Neutrophil (primary cell): ENCODE data around the gene ZNF460.
A peak's percentile ranks its signal among the peaks of the same experiment; 100 is the strongest.

Source experiments
- H3K27ac ChIP-seq: fragments of 200-600 bp; sonication (generic); 2 replicates; pipeline ENCODE4 v1.5.1; 2016; ENCODE audit warnings: mild to moderate bottlenecking, moderate library complexity
- H3K27me3 ChIP-seq: fragments of 200-600 bp; sonication (generic); 2 replicates; pipeline ENCODE4 v1.6.0; 2016; ENCODE audit warnings: mild to moderate bottlenecking
- H3K36me3 ChIP-seq: fragments of 200-600 bp; sonication (generic); 2 replicates; pipeline ENCODE4 v1.5.1; 2017
- H3K4me1 ChIP-seq, 2 experiments: fragments of 200-600 bp in 1 of 2; sonication (generic) in 1 of 2; 1 replicate in 1 of 2; 2 replicates in 1 of 2; pipeline versions ENCODE4 v1.5.1 to v1.6.1; 2013 to 2016; ENCODE audit warnings: low read depth in 1 of 2, low read length in 1 of 2, mild to moderate bottlenecking in 1 of 2, moderate library complexity in 1 of 2; ENCODE audit not compliant: control insufficient read depth in 1 of 2, insufficient read depth in 1 of 2
- H3K4me3 ChIP-seq, 2 experiments: fragments of 200-600 bp in 1 of 2; sonication (generic) in 1 of 2; 1 replicate in 1 of 2; 2 replicates in 1 of 2; pipeline ENCODE4 v1.5.1; 2013 to 2016; ENCODE audit warnings: low read depth in 1 of 2, low read length in 1 of 2, mild to moderate bottlenecking in 1 of 2, moderate library complexity in 1 of 2
- H3K9me3 ChIP-seq: fragments of 200-600 bp; sonication (generic); 2 replicates; pipeline ENCODE4 v1.5.1; 2016
- CTCF ChIP-seq: fragments of 200-600 bp; sonication (generic); IDR thresholded peaks from 2 replicates; pipeline ENCODE4 v1.5.1; 2016; ENCODE audit warnings: antibody characterized with exemption

The ZNF460 gene

GRCh38 chr19:57280165-57280961 is at the start of gene ZNF460:
Gene ZNF460, plus strand, starts transcription at chr19:57280485. Its CDS starts 322 bp downstream, at chr19:57280807.
- no peaks in the 10 kb centered on the region for H3K27me3 ChIP-seq
- H3K9me3 ChIP-seq: no peaks in the 10 kb centered on the region
- TF ChIP-seq CTCF: peak; percentile 19
- H3K36me3 ChIP-seq: peaks cover 11% of the 10 kb centered on the region
- H3K27ac ChIP-seq: peak within 1 kb of the TSS; percentile 90
- peaks cover 22 to 23% of the 10 kb centered on the region in 2 experiments for H3K4me1 ChIP-seq
- H3K4me3 ChIP-seq: peak within 1 kb of the TSS; percentile 88 to 99

DNA sequence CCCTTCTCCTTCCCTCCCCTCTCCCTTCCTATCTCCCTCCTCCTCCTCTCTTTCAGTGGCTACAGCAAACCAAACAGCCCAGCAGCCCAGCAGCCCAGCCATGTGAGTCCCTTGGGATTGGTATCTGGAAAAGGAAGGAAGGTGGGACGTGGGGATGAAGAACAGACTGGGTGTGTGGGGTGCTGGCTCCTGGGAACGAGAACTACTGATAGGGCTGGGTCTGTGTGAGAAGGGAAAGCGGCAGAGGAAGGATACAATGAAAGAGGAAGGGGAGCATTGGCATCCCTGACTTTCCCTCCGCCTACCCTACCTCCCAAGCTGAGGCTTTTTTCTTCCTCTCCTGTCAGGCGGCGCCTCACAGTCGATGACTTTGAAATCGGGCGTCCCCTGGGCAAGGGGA is 48.6 kb upstream of the ZNF460 start:
- Histone ChIP-seq H3K4me3 (no peak overlapping the region), H3K27ac (no peak overlapping the region), H3K9me3 (no peaks in the 10 kb centered on the region), H3K4me1 (no peaks in the 10 kb centered on the region), H3K36me3 (no peaks in the 10 kb centered on the region), H3K27me3 (no peaks in the 10 kb centered on the region)
- no peak for TF ChIP-seq CTCF

DNA sequence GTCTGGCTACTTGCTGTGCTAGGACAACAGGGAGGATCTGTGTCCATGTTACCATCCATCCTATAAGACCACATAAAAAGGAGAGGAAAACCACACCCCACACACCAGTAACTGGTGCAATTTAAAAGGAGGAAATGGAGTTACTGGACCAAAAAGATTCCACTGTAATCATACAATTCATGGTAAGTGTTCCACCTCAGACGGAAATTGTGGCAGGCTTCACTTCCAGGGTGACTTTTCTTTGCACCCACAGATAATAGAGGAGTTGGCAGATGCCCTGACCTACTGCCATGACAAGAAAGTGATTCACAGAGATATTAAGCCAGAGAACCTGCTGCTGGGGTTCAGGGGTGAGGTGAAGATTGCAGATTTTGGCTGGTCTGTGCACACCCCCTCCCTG is 47.1 kb upstream of the ZNF460 start:
- Histone ChIP-seq H3K27me3 (no peaks in the 10 kb centered on the region), H3K4me1 (no peaks in the 10 kb centered on the region), H3K9me3 (no peaks in the 10 kb centered on the region), H3K27ac (no peak overlapping the region), H3K4me3 (no peak overlapping the region), H3K36me3 (no peaks in the 10 kb centered on the region)
- no peak for TF ChIP-seq CTCF

DNA sequence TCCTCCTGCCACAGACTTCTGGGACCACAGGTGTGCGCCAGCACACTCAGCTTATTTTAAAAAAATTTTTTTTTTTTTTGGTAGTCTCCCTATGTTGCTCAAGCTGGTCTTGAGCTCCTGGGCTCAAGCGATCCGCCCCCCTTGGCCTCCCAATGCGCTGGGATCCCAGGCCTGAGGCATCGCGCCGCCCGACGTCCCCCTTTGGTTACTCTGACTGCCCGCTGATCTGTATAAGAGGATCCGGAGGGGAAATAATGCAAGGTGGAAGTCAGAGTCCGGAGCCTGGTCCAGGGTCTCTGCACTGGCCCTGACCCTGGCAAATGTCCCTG is 40.3 kb upstream of the ZNF460 start:
- Histone ChIP-seq H3K36me3 (peaks cover 13% of the 10 kb centered on the region), H3K9me3 (no peaks in the 10 kb centered on the region), H3K4me1 (peaks cover 15% of the 10 kb centered on the region in 2 experiments), H3K27ac (peak overlapping the region; percentile 83), H3K4me3 (peak overlapping the region; percentile 81 to 92), H3K27me3 (no peaks in the 10 kb centered on the region)
- no peak for TF ChIP-seq CTCF

GRCh38 chr19:57240311-57241090 is 39.8 kb upstream of the ZNF460 start, which contains the start of gene ZNF805:
Gene ZNF805, plus strand, starts transcription at chr19:57240632. Its CDS starts 260 bp downstream, at chr19:57240892.
- Histone ChIP-seq H3K4me1 (peaks cover 15% of the 10 kb centered on the region in 2 experiments), H3K36me3 (peaks cover 18% of the 10 kb centered on the region), H3K9me3 (no peaks in the 10 kb centered on the region), H3K27me3 (no peaks in the 10 kb centered on the region), H3K27ac (peak within 1 kb of the TSS; percentile 83), H3K4me3 (peak within 1 kb of the TSS; percentile 81 to 92)
- peak; percentile 48 for TF ChIP-seq CTCF
